ENCODE data around the gene KRT76.

GRCh38 chr12:52722680-52723079, 54.5 kb downstream of the KRT76 start:
- no peak for TF ChIP-seq CTCF (conservative IDR thresholded peaks at IDR 0.05; ENCODE audit: low read depth in 2 of 2)
- TF ChIP-seq REST (IDR thresholded peaks at IDR 0.05; ENCODE audit: unreplicated experiment): no peak

Measured in GM23338 (cell line).